GM23248 (cell line): ENCODE results near the gene DOK3. TPM values are rescaled to one million over a fixed set of nuclear protein-coding genes. Genes with fewer than 3 reads are reported as not detected.

Source experiments
- DNase-seq: peaks from one replicate; pipeline ENCODE4 v3.0.0-alpha.2; 2015
- H2AFZ ChIP-seq: fragments of 200-600 bp; sonication (generic); 2 replicates; pipeline ENCODE4 v1.6.1; 2016; ENCODE audit warnings: antibody characterized with exemption
- H3F3A ChIP-seq: fragments of 200-600 bp; sonication (generic); 2 replicates; pipeline ENCODE4 v1.6.1; 2016; ENCODE audit warnings: mild to moderate bottlenecking, antibody characterized with exemption, mixed run types; ENCODE audit not compliant: insufficient read depth
- H3K27ac ChIP-seq: fragments of 200-600 bp; sonication (generic); 2 replicates; pipeline ENCODE4 v1.5.1; 2016; ENCODE audit warnings: mild to moderate bottlenecking
- H3K27me3 ChIP-seq: fragments of 200-600 bp; sonication (generic); replicated peaks from 2 replicates; pipeline ENCODE4 v1.6.1; 2016; ENCODE audit warnings: mild to moderate bottlenecking; ENCODE audit not compliant: insufficient read depth
- H3K36me3 ChIP-seq: fragments of 200-600 bp; sonication (generic); 2 replicates; pipeline ENCODE4 v1.6.1; 2016; ENCODE audit warnings: low read depth, mild to moderate bottlenecking
- H3K4me1 ChIP-seq: fragments of 200-600 bp; sonication (generic); 2 replicates; pipeline ENCODE4 v1.6.1; 2016; ENCODE audit warnings: mild to moderate bottlenecking; ENCODE audit not compliant: insufficient read depth
- H3K4me2 ChIP-seq: fragments of 200-600 bp; sonication (generic); one replicate; pipeline ENCODE4 v1.6.1; 2016; ENCODE audit warnings: mild to moderate bottlenecking; ENCODE audit not compliant: unreplicated experiment
- H3K4me3 ChIP-seq: fragments of 200-600 bp; sonication (generic); 2 replicates; pipeline ENCODE4 v1.5.1; 2016; ENCODE audit warnings: mild to moderate bottlenecking
- H3K79me2 ChIP-seq: fragments of 200-600 bp; sonication (generic); 2 replicates; pipeline ENCODE4 v1.6.1; 2016; ENCODE audit warnings: mild to moderate bottlenecking; ENCODE audit not compliant: insufficient read depth
- H3K9ac ChIP-seq: fragments of 200-600 bp; sonication (generic); 2 replicates; pipeline ENCODE4 v1.6.1; 2016; ENCODE audit warnings: mild to moderate bottlenecking
- H3K9me2 ChIP-seq: fragments of 200-600 bp; sonication (generic); 2 replicates; pipeline ENCODE4 v1.6.1; 2016; ENCODE audit warnings: mixed run types, mild to moderate bottlenecking, moderate library complexity; ENCODE audit not compliant: insufficient read depth
- H3K9me3 ChIP-seq: fragments of 200-600 bp; sonication (generic); one replicate; pipeline ENCODE4 v1.6.1; 2017; ENCODE audit warnings: low read depth
- H4K20me1 ChIP-seq: fragments of 200-600 bp; sonication (generic); 2 replicates; pipeline ENCODE4 v1.6.0; 2016; ENCODE audit not compliant: insufficient read depth
- EZH2 ChIP-seq: fragments of 200-600 bp; sonication (generic); IDR thresholded peaks from 2 replicates; pipeline ENCODE4 v1.6.1; 2018; ENCODE audit warnings: antibody characterized with exemption, mild to moderate bottlenecking; ENCODE audit not compliant: insufficient read depth, poor library complexity, severe bottlenecking
- EZH2phosphoT487 ChIP-seq: fragments of 200-600 bp; sonication (generic); IDR thresholded peaks from 2 replicates; pipeline ENCODE4 v1.6.1; 2018; ENCODE audit warnings: antibody characterized with exemption, moderate library complexity, mild to moderate bottlenecking, low read depth; ENCODE audit not compliant: insufficient read depth
- WGBS, 2 experiments: methylation state at CpG; one replicate each; pipeline ENCODE4 v1.1.6; 2015 to 2017; ENCODE audit warnings: low lambda C conversion rate in 2 of 2, low coverage in 1 of 2; ENCODE audit errors: missing lambda C conversion rate in 2 of 2; 5-methylcytosine and 5-hydroxymethylcytosine counted together
- in situ Hi-C: fragments of 300-500 bp; cut with MboI; formaldehyde crosslinking; loops from 2 replicates; pipeline ENCODE4 v1.15.0; 2020
- polyA plus RNA-seq: library from polyadenylated mRNA; unstranded; fragments of >200 nt; fragmentation: Nextera tagmentation; extraction: Ambion mirVana; gene quantifications from 2 replicates; pipeline ENCODE4 v1.2.1, GENCODE V29; 2016
- total RNA-seq: library from RNA; depleted of rRNA; stranded (reverse); fragments of >200 nt; shearing (Covaris generic); gene quantifications from 2 replicates; pipeline ENCODE4 v1.2.3, GENCODE V29; 2014

The DOK3 gene
- total and polyA plus RNA-seq, 2 experiments from 2014 or later, result 0.76 to 0.97 TPM

DNA sequence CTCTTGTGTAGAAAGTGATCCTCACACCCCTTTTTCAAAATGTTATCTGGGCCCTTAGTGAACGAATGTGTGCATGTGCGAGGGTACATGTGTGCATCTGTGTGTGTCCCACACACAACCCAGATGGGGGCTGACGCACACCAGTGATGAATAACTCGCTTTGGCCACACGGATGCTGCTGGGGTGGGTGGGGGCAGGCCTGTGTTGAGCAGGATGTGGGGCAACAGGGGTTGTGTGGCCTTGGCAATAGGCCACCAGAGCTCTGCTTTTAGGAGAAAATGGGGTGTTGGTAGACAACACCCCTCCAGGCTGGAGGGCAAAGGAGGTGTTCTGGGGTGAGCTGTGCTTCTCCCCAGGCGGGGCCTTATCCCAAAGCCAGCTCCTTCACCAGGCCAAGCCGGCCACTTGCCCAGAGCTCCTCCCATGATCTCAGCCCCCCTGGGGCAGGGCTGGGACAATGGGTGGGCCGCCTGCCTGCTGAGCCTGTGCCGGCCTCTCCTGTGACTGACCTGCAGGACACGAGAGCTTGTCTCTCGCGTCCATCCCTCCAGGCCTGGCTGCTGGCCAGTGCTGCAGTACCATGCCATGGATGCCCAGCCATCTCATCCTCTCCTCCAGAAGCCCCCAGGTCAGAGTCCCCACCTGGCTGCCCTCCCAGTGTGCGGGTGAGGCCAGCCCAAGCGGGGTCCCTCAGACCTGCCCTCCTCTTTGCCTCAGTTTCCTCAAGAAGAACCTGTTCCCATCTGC lies 37.8 kb downstream of the DOK3 start:
- H4K20me1 ChIP-seq, result no peaks in the 10 kb centered on the region; the same call in 1 of the 2 replicates
- H3K9me2 ChIP-seq, result no peaks in the 10 kb centered on the region
- H3K4me2 ChIP-seq, result peak overlapping the region; percentile 96
- peak overlapping the region; percentile 84 for H3K9ac ChIP-seq
- peaks cover 37% of the 10 kb centered on the region for H3K4me1 ChIP-seq
- peak; percentile 91 for DNase-seq
- no peaks in the 10 kb centered on the region for H3K27me3 ChIP-seq
- peaks cover 54% of the 10 kb centered on the region for H3K79me2 ChIP-seq
- peaks cover 41% of the 10 kb centered on the region for H3F3A ChIP-seq
- H3K27ac ChIP-seq, result peak overlapping the region; percentile 93
- 3 to 5% methylated on average over 13 to 14 of the region's 14 CpGs for WGBS, 2 experiments
- no peak overlapping the region for H2AFZ ChIP-seq
- no peaks in the 10 kb centered on the region for H3K36me3 ChIP-seq
- in situ Hi-C loops, result no loop called here
- no peak for TF ChIP-seq EZH2
- TF ChIP-seq EZH2phosphoT487, result no peak
- H3K4me3 ChIP-seq, result peak overlapping the region; percentile 82
- H3K9me3 ChIP-seq, result no peaks in the 10 kb centered on the region

GRCh38 chr5:177470759-177471536 lies 38.7 kb downstream of the DOK3 start:
- Histone ChIP-seq H3F3A (peaks cover 35% of the 10 kb centered on the region), H3K9ac (peak overlapping the region; percentile 84), H4K20me1 (no peaks in the 10 kb centered on the region; the same call in 1 of the 2 replicates), H3K79me2 (peaks cover 58% of the 10 kb centered on the region), H3K36me3 (no peaks in the 10 kb centered on the region; the same call in 1 of the 2 replicates), H3K4me2 (peak overlapping the region; percentile 96), H3K27ac (peak overlapping the region; percentile 93), H3K9me3 (no peaks in the 10 kb centered on the region), H3K9me2 (no peaks in the 10 kb centered on the region), H3K27me3 (no peaks in the 10 kb centered on the region), H3K4me1 (peaks cover 37% of the 10 kb centered on the region), H2AFZ (no peak overlapping the region), H3K4me3 (peak overlapping the region; percentile 82)
- peak; percentile 74 for DNase-seq
- TF ChIP-seq EZH2, result no peak
- no peak for TF ChIP-seq EZH2phosphoT487
- WGBS, 2 experiments, result 66 to 75% methylated on average over 8 to 10 of the region's 10 CpGs
- in situ Hi-C loops, result no loop called here

DNA sequence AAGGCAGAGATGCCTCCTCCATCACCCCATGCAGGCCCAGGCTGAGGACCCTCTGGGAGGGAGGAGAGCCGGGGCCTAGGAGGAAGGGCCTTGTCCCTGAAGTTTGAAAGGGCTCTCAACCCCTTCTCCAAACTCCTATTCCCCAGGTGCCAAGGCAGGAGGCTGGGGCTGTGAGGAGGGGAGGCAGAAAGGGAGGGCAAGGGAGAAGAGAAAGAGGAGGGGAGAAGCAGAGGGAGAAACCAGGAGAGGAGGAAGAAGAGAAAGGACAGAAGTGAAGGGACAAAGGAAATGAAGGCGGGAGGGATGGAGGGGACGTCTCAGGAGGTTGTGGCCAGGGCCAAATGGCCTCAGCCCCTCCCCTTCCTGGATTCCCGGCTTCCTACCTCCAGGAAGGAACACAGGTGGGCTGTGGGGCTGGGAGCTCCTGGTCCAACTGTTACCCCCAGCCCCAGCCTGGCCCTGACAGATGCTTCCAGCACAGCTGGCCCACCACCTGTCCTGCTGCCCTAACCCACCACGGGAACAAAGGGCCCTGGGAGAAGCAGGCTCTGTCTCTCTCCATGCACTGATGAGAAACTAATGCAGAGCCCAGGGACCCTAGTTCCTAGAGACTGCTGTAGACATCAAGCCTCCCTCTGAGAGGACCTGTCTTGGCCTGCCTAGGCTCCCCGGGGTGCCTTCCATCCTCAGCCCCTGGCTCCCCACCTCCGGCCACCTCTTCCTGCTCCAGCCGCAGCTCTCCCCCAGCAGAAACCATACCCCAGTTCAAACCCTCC lies 39.7 kb downstream of the DOK3 start:
- Histone ChIP-seq H3K4me1 (peaks cover 37% of the 10 kb centered on the region), H3K27me3 (no peaks in the 10 kb centered on the region), H3K27ac (peak overlapping the region; percentile 93), H3F3A (peaks cover 28% of the 10 kb centered on the region), H3K36me3 (peaks cover 6% of the 10 kb centered on the region; the same call in 1 of the 2 replicates), H2AFZ (no peak overlapping the region), H3K79me2 (peaks cover 60% of the 10 kb centered on the region), H3K9ac (peak overlapping the region; percentile 84), H3K4me3 (peak overlapping the region; percentile 82), H3K9me2 (no peaks in the 10 kb centered on the region), H3K9me3 (no peaks in the 10 kb centered on the region), H3K4me2 (peak overlapping the region; percentile 96), H4K20me1 (no peaks in the 10 kb centered on the region; the same call in 1 of the 2 replicates)
- TF ChIP-seq EZH2phosphoT487 (no peak), EZH2 (no peak)
- in situ Hi-C loops, result no loop called here
- no peak for DNase-seq
- 65 to 94% methylated on average over 5 to 8 of the region's 8 CpGs for WGBS, 2 experiments
